ENCODE measurements around the gene MTFR1L.

The MTFR1L gene

DNA sequence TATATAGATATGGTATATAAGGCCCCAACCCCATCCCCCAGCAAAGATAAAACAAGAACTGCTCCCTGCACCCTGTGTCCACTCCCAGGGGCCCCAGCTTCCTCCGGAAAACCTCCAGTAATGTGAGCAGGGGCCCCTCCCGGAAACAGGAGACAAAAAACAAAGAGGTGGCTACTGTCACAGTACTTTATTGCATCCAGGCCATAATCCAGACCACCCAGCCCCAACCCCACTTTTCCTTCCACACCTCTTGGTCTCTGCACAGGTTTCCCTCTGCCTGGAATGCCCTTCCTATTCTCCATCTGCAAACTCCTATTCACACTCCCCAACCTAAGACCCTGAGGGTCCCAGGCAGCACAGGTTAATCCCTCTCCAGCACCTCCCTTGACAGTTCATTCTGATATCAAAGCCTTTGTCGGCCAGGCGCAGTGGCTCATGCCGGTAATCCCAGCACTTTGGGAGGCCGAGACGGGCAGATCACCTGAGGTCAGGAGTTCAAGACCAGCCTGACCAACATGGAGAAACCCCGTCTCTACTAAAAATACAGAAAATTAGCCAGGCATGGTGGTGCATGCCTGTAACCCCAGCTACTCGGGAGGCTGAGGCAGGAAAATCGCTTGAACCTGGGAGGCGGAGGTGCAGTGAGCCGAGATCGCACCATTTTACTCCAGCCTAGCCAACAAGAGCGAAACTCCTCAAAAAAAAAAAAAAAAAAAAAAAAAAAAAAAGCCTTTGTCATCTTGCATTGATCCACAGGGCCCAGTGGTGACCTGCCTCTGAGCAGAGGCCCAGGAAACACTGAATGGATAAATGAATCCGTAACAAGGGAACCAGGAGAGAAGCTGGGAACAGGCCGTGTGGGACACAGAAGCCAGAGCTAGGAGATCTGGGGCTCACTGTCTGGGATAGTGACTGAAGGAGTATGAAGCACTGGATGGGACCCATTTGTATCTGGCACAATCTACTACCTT is 41.8 kb downstream of the MTFR1L start:
- DNase-seq (ENCODE audit: low read depth in 2 of 2, low spot score in 1 of 2): no peak

DNA sequence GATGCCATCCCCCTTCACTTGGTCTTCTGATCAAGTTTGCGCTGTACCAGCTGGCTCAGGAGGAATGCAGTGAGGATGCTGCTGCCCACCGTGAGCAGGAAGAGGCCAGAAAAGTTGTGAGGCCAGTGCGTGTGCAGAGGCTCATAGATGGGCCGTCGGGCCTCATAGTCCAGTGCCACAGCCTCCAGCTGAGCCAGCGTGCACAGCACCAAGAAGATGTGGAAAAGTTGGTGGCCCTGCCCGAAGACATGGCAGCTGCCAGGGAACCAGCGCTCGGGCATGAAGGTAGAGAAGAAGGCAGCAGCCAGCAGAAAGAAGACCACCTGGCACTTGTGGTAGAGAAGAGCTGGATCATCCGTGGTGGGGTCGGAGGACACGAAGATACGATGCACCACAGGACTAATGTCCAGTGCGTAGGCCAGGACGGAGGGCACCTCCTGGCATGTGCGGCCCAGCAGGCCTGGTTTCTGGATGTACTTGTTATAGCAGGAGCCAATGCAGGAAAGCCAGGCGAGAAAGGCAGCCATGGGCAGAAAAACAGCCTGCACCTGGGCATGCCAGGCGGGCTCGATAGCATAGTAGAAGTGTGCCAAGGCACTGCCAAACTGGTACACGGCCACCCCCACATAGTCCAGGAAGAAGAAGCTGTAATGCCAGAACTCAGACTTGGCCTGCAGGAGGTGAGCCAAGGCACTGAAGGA is 43.2 kb downstream of the MTFR1L start:
- DNase-seq (ENCODE audit: low read depth in 2 of 2, low spot score in 1 of 2): no peak

DNA sequence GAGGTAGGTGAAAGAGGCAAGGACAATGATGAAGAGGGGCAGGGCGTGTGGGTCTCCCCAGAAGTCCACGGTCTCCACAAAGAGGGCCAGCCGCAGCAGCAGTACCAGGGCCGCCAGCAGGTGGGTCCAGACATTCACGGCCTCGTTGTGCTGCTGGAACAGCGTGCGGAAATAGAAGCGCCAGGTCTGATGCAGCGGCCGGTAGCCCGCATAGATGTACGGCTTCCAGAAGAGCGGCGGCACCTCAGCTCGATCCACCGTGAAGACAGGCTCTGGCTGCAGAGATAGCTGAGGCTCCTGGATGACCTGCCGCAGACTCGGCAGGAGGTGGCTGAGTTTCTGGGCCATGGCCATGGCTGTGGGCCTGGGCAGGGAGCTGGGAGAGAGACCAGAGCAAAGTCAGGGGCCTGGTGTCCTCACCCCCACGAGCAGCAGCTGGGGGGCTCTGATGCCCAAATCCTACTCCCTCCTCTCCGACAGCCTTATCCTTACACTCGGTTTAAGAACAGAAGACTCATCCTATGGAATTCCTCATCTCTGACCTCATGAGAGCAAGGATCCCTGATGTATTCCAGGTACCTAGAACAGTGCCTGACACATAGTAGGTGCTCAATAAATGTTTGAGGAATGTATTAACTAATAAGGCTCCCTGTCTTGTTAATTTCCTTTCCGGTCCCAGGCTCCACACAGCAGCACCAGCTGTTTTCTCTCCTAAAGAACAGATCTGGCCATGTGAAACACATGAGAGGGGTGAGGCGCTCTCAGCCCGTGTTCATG is 43.9 kb downstream of the MTFR1L start:
- no peak for DNase-seq (ENCODE audit: low read depth in 2 of 2, low spot score in 1 of 2)

DNA sequence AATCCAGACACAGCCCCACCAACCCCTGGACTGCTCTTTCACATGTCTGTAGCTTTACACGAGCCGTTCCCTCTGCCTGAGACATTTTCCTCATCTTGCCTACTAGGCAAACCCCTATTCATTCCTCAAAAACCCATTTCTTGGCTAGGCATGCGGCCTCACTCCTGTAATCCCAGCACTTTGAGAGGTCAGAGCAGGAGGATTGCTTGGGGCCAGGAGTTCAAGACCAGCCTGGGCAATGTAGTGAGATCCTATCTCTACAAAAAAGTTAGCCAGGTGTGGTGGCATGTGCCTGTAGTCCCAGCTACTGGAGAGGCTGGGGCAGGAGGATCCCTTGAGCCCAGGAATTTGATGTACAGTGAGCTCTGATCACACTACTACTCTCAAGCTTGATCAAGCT is 44.7 kb downstream of the MTFR1L start:
- no peak for DNase-seq (ENCODE audit: low read depth in 2 of 2, low spot score in 1 of 2)

DNA sequence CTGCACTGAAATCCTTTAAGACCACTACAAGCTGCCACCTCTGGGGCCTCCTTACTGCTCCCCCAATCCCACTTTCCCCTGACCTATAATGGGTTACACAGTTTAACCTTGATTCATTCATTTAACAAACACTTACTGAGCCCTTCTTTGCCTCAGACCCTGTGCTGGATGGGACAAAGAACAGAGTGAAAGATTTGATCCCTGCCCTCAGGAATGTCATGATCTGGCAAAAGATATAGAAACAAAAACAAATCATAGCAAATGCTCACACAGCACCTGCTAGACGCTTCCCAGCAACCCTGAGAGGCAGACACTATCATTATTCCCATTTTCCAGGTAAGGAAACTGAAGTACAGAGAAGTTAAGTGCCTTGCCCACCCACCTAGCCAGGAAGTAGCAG is 46.5 kb downstream of the MTFR1L start:
- DNase-seq (ENCODE audit: low read depth in 2 of 2, low spot score in 1 of 2): no peak

DNA sequence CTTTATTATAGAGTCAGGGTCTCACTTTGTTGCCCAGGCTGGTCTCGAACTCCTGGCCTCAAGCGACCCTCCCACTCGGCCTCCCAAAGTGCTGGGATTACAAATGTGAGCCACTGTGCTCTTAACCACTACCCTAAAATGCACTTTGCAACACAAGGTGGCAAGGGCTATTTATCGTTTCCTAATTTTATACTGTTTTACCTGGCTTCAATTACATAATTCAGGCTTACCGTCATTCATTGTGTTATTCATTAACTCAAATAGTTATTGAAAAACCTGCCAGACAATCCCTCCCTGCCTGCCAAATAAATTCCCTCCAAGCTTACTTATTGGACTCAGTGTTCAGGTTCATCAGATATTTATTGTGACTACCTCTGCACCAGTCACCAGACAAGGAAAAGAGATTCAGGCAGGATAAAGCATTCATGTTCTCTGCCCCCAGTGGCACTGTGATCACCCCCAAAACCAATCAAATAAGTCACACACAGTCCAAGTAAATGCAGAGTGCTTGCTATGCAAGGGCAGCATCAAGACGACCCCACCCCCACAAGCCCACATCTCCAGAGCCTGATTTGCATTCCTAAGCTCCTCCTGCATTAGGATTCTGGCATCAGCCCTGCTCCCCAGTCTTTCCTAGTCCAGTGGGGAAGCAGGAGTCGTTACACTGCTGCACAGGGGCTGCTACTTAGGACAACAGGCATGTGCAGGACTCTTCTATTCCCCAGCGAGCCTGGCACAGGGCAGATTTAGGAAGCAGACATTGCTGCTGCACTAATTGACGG is 47.6 kb downstream of the MTFR1L start:
- no peak for DNase-seq (ENCODE audit: low read depth in 2 of 2, low spot score in 1 of 2)

DNA sequence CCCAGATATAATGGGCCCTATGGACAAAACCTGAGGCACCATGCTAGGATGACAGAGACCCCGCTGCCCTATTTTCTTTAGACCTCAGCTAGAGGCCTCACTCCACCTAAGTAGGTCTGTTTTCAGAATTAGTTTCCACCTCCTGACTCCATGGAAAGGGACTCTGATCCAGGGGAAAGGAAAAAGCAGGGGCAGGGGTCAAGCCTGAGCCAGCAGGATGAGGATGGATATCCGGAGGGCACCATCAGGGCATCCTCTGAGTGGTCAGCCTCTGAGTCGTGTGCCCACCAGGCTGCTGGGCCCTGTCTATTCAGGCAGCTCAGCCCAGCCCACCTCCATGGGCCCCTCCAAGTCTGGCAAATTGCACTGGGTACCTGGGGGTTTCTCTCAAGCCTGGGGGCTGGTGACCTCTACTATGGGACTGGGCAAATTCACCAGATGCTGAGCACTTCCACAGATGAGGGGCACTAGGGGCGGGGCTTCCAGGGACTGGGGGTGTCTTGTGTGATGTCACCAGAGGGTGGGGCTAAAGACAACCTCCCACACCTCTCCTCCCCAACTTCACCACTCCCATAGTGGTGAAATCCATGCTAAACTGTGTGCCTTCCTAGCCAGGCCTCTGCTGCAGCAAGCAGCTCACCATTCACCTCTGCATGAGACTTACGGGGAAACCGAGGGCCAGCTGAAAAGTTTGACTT is 50.3 kb downstream of the MTFR1L start:
- no peak for DNase-seq (ENCODE audit: low read depth in 2 of 2, low spot score in 1 of 2)

DNA sequence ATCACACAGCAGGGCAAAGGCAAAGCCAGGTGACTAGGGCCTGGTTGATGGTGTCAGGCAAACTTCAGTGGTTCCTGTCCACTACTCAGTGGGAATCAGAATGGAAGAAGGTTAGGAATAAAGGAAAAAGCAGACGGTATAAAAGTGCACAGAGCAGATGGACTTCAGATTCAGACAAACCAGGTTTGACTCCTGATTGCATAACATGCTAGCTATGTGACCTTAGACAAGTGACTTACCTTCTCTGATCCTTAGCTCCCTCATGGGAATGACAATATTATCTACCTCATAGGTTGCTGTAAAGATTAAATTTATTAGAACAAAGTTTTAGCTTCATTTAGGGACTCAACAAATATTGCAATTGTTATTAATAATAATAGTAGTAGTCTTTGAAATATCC is 50.9 kb downstream of the MTFR1L start:
- DNase-seq (ENCODE audit: low read depth in 2 of 2, low spot score in 1 of 2): no peak

DNA sequence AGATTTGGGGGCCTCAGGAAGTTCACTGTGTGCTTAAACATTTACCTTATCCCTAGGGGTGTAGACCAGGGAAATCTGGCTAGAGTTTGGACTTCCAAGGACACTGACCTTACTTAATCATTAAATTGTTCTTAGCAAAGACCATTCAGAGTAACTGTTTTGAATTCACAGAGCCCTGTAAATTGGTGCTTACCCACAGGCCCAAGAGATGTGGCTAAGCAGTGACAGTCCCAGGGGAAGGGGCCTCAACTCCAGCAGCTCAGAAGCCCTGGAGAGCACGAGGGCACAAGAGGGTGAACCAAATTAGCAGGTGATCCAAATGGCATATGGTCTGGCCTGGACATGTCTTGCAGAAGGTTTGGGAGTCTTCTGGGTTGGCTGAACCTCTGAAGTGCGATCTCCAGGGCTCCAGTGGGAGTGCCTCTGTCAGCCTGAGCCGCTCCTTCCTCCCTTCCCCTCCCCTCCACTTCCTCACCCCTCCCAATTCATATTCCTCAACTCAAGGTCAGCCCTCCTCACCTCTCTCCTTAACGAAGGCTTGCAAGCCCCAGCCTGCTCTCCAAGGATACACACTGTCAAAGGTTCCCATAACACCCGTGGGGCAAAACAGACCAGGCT is 51.4 kb downstream of the MTFR1L start:
- DNase-seq (ENCODE audit: low read depth in 2 of 2, low spot score in 1 of 2): no peak

DNA sequence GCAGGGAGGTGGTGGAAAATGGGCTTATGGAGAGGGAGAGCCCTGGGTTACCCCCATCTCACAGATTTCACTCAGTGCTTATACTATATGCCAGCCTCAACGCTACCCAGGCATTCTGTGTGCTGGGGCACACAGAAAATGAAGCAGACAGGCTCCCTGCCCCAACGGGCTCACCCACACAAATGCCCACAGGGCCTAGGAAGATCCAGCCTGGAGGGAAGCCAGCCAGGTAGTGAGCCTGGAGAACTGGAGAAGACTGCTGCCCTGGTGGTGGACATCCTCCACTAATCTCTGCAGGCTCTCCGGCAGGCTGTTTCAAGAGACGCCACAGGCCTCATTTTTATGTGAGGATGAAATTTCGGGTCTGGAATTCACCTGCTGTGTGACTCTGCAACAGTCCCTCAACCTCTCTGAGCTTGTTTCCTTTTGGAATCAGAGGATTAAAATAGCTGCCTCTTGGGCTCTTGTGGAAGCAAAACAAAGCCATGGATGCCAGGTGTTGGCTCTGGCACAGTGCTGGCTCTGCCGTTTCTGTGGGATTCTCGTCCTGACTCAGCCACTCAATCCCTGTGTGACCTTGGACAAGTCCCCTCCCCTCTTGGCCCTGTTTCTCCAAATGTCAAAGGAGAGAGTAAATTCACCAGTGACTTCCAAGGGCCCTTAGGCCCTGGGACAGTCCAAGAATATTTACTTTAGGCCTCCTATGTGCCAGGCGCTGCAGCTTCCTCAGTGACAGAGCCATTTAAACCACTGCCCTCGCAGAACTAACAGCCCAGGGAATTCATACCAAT is 52.1 kb downstream of the MTFR1L start:
- DNase-seq (ENCODE audit: low read depth in 2 of 2, low spot score in 1 of 2): no peak

DNA sequence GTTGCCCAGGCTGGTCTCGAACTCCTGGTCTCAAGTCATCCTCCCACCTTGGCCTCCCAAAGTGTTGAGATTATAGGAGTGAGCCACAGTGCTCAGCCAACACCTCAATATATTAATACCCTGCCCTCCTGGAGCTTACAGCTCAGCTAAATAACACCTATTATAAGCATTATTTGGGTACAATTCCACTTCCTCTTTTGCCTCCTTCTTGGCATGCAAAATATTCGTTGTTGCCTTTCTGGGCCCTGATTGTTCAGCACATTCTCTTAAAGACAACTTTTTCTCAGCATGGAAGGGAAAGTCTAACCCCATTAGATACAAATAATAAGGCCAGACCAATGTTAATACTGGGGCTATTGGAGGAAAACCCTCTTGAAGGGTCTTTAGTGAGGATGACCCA is 53.0 kb downstream of the MTFR1L start:
- DNase-seq (ENCODE audit: low read depth in 2 of 2, low spot score in 1 of 2): no peak

DNA sequence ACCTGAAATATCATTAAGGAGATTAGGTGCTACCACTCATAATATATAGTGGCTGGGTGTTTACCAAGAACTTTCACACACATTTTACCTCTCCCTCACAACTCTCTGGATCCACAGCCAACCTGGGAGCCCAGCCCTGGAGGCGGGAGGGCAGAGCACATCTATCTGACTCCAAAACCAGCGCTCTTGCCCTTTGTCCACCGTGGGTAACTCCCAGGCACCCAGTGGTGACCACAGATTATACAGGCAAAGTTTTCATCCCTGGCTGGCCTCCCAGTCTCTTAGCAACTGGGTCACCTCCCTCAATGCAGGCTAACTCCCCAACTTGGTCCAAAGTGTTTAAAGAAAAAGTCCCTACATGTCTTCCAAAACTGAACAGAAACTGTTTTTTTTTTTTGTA is 53.4 kb downstream of the MTFR1L start:
- no peak for DNase-seq (ENCODE audit: low read depth in 2 of 2, low spot score in 1 of 2)

DNA sequence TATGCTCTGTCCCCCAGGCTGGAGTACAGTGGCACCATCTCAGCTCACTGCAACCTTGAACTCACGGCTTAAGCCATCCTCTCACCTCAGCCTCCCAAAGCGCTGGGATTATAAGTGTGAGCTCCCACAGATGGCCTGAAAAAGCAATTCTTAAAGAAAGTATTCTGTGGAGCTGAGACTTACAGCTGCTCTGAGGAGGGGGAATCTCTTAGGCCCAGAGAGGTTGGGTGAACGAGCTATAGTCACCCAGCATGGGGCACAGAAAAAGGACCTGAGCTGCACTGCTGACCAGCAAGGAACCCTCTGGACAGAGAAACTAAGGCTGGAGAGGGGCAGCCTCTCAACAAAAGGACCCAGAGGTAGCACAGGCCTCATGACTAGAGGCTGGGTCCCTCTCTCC is 54.5 kb downstream of the MTFR1L start:
- DNase-seq (ENCODE audit: low read depth in 2 of 2, low spot score in 1 of 2): no peak

DNA sequence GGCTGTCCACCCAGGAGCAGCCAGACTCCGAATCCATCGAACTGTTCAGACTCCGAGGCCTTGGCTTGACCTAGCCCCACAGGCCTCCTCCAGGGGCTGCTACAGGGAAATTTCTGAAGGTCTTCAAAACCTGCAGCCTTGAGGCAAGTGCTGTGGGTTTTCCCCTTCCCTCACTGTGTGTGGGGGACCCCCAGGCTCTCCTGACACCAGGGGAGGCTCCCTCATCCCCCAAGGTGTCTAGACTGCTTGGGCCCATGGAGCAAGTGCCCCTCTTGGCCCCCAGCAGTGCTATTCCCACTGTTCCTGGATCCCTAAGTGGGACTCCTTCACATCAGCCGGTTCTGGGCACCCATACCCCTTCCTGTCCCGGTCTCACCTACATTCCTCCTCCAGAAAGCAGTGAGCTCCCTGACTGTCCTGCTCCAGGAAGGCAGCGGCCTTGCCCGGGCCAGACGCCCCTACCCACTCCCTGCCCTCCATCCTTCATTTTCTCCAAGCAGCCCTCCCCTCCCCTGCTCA is 54.9 kb downstream of the MTFR1L start:
- no peak for DNase-seq (ENCODE audit: low read depth in 2 of 2, low spot score in 1 of 2)

DNA sequence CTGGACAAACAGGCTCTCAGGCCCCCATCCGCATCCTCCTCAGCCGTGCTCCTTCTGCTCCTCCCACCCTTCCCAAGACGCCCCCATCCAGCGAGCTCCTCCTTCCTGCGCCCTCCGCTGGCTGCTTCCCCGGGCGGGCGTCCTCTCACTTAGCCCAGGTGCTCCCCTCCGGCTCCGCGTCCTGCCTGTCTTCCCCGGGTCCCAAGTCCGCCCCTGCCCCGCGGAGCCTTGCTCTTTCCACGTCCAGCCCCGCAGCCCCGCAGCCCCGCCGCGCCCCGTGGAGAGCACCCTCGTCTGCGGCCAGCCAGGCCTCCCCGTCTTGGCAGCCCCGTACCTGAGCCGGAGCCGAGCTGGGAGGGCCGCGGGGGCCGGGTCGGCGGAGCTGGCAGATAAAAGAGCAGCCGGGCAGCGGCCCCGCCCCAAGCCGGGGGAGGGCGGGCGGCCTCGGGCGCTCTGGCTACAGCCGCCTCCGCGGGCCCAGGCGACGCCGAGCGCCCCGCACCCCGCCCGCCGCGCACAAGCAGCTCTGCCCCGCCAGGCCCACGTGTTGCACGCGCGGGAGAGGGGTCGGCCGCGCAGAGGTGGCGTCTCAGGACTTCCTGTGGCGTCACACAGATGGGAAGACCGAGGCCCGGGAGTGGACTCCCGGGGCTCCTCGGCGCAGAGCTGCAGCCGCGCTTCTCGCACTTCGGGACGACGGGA is 55.6 kb downstream of the MTFR1L start, which contains the start of gene PAQR7:
Gene PAQR7 (minus strand): TSS at position 555 of the 702 bp plus-strand sequence. CDS start 11,869 bp downstream, outside the sequence.
- DNase-seq (ENCODE audit: low read depth in 2 of 2, low spot score in 1 of 2): peak; percentile 22 to 43

DNA sequence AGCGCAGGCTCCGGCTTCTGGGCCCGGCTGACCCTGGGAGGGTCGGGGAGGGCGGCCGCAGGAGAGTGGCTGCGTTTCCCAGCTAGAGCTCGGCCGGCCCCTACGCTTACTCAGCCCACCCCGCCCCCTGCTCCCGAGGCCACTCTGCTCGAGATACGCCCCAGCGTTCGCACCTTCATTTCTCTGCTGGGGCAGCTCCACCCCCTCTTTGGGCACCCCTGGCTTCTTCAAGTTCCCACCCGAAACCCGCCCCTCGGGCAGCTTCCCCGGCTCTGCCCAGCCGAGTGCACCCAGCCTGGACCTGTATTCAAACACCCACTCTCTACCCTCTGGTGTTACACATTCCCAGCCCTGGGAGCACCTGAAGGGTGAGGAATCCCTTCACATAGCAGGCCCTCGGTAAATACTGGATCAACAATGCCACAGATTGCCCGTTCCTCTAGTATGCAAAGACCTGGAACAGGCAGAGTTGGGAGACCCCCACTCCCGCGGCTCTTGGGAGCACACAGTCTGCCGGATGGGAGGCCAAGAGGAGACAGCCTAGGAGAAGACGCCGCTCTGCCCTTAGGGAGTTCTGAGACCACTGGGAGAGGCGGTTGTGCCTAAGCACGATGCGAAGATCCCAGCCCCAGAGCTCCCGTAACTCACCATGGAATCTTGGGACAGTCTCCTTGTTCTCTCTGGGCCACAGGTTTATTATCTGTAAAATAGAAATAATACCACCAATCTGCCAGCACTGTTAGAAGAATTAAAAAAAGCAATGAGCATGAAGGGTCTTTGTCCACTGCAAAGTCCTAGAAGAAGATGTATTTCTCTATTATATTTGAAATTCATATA is 56.3 kb downstream of the MTFR1L start:
- DNase-seq (ENCODE audit: low read depth in 2 of 2, low spot score in 1 of 2): no peak

DNA sequence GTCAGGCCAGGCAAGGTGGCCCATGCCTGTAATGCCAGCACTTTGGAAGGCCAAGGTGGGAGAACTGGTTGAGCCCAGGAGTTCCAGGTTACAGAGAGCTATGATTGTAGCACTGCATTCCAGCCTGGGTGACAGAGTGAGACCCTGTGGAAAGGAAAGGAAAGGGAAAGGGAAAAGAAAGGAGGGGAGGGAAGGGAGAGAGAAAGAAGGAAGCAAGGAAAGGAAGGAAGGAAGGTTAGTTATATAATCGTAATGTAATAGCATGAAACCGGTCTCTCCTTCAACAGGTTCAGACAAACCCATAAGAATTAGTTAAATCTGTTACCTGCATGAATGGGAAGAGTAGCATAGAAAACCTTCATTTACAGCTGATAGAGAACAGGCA is 56.9 kb downstream of the MTFR1L start:
- DNase-seq (ENCODE audit: low read depth in 2 of 2, low spot score in 1 of 2): no peak
